Posterior vena cava (tissue), 2 donors: Measurements from ENCODE around the gene PRKAR1B. TPM values are rescaled to one million over a fixed set of nuclear protein-coding genes. Genes with fewer than 3 reads are reported as not detected.

ENCODE experiments used
- DNase-seq: peaks from one replicate; pipeline ENCODE4 v3.0.0-alpha.2; 2020; ENCODE audit warnings: low spot score
- intact Hi-C, 2 donors: fragments of 100-400 bp; cut with DNase I; formaldehyde crosslinking; loops; one replicate each; pipeline versions ENCODE4 v1.14.1 to v1.14.2; 2022 to 2023
- total RNA-seq, 2 donors: library from RNA; stranded (reverse); fragmentation: NEBNext Ultra II Directional; extraction: Animal tissue kit (Norgen Biotek cat#: 25700); gene quantifications; one replicate each; pipeline ENCODE4 v1.2.1, GENCODE V29; 2021
- donor health status: DM: yes; HTN: yes; CAD: no.
- donor health status: DM: yes; HTN: yes; CAD: no.

Gene PRKAR1B
- total RNA-seq, 2 donors from 2014 or later, result 10.1 TPM

DNA sequence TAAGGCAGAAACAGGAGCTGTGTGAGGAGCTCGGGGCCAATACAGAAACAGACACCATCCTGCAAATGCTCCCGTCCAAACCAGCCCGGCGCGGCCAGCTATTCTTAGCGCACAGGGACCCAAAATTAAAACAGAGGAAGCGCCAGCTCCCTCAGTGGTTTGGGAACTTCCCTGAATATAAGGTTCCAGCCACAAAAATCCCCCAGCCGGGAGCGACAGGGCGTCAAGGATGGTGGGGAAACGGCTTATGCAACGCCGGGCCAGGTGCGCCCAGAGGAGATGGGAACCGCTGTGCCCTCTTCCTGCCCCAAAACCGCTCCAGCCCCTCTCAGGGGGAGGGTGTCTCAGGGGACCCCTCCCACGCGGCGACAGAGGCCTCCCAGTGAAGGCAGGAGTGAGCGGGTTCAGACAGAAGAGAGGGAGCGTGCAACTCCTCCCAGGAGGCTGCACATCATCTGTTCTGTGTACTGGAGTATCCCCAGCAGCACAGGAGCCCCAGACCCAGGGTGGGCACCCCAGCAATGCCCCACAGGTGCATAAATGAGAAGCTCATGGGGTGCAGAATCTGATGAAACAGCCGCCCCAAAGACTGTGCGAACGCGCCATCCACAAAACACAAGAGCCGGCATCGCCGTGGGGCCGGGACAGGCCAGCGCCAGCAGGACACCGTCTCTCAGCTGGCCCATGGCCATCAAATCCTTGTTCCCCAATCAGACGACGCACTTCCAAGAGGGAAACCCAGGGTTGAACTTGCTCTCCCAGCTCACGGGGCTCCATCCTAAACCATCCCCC is 133.6 kb downstream of the PRKAR1B start:
- DNase-seq, result no peak
- intact Hi-C loops, result loop anchor here in 1 of 2 donors (2.0 kb wide), 1 partner anchor 71 kb away; no protein-coding TSS in a partner anchor

DNA sequence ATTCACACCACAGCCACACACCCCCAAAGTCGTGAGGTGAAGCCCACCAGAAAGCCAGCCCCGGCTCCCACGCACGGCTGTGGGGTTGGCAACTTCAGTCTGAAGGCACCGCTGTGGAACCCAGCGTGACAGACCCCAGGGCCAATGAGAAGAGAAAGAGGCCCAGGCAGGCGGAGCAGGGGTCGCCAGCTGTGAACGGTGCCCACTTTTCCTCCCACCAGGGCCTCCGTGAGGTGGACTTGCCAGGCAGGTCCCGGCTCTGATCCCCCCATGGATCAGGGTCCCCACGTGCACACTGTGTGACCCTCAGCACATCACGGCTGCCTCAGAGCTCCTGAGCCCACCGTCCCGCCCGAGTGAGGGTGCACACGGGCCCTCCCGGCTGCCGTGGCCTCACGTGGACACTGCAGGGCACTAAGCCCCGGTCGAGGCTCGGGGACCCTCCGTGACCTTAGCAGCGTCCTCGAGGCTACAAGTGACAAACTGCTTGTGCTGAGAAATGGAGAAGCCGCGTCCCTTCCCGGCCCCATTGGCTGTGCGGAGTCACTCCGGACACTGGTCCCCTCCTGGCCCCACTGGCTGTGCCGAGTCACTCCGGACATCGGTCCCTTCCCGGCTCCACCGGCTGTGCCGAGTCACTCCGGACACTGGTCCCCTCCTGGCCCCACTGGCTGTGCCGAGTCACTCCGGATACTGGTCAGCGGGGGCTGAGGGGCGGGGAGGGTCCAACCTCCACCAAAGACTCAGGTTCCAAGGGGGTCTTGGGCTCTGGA is 135.0 kb downstream of the PRKAR1B start:
- intact Hi-C loops, result loop anchor here in 1 of 2 donors (2.0 kb wide), 1 partner anchor 73 kb away; no protein-coding TSS in a partner anchor
- no peak for DNase-seq

DNA sequence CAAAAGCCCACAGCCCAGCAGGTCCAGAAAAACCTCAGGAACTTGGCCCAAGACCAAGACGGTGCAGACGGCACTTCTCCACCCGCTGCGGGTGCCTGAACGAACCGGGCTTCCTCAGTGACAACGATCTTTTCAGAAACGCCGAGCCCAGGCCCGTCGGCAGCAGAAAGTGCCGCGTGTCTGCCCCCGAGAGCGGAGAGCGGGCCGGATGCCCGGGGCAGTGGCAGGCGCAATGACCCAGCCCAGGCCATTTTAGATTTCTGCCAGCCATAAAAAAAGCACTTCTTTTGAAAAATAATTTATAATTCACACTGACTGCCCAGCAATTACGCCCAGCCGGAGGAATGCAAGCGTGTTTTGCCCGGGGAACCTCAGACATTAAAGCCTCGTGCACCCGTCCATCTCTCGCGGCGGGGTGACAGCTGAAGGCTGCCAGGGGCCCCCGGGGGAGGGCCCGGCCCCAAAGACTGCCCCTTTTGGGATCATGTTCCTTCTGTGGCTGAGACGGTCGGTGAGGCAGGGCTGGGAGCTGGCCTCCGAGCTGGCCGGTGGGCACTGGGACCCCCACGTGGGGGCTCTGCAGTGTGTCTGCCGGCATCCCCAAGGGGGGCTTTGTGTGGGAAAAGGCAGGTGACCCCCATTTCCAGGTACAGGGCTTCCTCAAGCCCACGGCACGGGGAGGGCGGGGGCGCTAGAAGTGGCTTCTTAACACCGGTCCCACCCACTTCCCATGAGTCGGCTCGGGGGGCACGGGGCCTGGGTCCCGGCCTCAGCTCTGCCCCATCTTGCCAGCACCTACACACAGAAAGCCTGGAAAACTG is 136.1 kb downstream of the PRKAR1B start:
- intact Hi-C loops, result no loop called here

DNA sequence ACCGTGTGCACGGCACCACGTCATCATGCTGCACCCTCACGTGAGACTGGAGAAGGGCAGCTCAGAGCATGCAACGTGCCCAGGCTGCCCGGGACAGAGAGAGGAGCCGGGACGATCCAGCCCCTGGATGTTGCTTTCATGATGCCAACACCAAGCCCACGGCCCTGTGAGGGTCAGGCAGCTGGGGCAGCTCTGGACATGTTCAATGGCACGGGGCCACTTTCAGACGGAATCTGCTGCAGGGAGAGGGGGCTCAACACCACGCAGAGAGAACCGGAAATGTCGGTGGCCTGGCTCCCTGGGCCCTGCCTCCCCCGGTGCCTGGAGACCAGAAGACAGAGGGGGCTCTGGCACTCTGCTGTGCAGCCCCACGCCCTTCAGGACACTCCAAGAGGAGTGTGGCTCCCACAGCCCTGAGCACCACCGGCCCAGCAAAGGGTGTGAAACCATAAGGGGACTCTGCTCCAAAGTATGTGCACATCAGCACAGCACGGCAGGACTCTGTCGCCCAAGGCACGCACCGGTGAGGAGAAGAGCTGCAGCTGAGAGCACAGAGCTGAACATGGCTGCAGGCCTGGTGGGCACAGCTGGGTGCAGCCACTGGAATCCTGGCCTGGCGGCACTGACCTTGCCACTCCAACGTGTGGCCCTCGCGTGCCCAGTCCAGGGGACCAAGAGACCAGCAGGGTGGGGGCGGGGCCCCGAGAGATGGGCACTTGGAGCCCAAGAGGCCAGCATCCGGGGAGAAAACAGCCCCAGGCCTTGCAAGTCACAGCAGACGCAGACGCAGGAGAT is 137.1 kb downstream of the PRKAR1B start:
- intact Hi-C loops, result no loop called here

More for the DNA sequence above, 136.1 kb downstream of the PRKAR1B start:
- no peak for DNase-seq

DNA sequence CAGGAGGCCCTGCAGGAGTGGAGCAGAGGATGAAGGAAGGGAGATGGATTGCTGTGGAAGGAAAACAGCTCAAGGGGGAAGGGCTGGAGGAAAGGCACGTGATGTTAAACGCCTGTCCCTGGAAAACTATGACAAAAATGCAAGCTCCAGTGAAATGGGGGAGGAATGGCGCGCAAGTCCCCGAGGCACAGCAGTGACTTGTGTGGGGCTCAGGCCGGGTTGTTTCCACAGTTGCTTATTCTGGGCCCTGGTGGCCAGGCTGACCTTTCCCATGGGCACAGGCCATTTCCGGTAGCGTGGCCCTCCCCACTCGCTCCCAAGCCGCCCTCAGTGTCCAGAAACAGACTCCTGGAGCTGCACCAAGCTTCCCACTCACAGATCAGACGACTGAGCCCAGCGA is 139.3 kb downstream of the PRKAR1B start:
- intact Hi-C loops, result no loop called here
- DNase-seq, result no peak

More for the DNA sequence above, 137.1 kb downstream of the PRKAR1B start:
- no peak for DNase-seq

DNA sequence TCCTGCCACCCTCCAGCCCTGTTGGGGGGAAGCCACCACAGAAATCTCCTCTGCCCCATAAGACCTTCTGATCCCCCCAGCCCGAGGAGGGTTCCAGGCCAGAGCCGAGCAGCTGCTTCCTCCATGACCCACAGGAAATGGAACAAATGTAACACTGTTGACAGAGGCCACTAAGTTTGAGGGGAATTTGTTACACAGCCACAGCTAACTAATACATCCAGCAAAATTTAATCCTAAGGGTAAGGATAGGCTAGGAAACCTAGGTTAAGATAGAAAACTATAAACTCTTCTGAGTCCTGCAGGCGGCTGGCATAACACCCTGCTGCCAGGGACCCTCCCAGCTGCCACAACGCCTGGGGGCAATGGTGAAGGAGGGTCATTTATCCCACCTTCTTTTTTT is 140.6 kb downstream of the PRKAR1B start:
- intact Hi-C loops, result no loop called here
- no peak for DNase-seq

DNA sequence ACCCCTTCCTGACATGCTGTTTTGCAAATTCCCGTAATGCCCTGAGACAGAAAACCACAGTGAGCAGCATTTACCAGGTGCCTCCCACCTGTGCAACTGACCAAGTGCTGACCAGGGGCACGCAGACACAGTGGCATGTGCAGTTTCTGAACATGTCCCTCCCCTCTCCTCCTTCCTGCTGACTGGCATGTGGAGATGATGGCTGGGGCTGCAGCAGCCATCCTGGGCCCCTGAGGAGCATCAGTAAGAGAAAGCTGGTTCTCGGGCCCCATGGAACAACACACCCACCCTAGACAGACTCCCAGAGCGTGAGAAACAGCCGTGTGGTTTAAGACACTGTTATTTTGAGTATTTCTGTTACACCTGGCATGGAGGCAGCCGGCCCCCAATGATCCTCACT is 141.2 kb downstream of the PRKAR1B start:
- intact Hi-C loops, result no loop called here
- no peak for DNase-seq

DNA sequence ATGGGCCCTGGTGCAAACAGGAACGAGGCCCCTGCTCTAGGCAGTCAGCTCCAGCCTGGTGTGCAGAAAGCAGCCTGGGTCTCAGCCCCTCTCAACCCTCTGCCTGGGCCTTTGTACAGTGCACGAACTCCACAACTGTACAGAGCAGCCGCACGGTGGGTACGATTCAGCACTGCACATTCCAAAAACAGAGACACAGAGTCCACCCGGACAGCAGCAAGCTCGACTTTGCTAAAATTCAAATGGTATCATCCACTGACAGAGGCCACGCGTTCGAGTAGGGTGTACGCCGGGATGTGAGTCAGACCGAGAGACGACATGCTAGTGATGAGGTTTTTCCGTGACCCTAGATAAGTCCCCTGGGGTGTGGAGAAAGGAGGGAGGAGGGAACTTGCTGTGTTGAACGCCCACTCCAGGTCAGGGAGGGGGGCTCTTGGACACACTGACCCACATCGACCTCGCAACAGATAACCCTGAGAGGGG is 141.8 kb downstream of the PRKAR1B start:
- intact Hi-C loops, result no loop called here
- no peak for DNase-seq

DNA sequence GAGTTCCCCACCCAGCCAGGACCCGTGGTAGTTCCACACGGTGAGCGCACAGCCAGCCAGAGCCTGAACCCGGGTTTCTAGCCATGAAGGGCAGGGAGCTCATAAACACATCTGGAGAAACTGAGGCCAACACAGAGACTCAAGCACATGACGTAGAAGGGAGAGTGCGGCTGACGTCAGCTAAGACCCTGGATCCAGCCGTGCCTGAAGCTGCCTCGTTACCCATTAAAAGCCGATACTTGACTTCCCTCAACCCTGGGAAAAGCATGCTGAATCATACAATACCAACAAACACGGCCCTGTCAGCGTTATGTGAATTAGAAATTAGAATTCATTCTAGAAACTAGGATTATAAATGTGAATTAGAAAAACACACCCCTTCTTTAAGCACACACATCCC is 142.3 kb downstream of the PRKAR1B start:
- no peak for DNase-seq

DNA sequence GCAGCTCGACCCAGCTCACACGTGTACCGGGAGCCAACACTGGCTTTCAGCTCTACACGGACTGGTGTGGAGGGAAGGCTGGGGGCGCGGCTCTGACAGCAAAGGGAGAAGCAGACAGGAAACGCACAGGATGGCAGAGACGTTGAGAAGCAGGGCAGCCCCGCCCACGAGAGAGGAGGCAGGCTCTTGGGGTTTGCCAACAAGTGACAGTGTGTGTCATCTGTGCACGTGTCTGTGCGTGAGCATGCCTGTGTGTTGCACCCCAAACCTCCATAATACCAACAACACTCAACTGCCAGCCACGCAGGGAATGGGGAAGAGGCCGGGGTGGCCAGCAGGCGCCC is 143.0 kb downstream of the PRKAR1B start:
- intact Hi-C loops, result no loop called here
- DNase-seq, result peak; percentile 84

More for the DNA sequence above, 142.3 kb downstream of the PRKAR1B start:
- intact Hi-C loops, result no loop called here

DNA sequence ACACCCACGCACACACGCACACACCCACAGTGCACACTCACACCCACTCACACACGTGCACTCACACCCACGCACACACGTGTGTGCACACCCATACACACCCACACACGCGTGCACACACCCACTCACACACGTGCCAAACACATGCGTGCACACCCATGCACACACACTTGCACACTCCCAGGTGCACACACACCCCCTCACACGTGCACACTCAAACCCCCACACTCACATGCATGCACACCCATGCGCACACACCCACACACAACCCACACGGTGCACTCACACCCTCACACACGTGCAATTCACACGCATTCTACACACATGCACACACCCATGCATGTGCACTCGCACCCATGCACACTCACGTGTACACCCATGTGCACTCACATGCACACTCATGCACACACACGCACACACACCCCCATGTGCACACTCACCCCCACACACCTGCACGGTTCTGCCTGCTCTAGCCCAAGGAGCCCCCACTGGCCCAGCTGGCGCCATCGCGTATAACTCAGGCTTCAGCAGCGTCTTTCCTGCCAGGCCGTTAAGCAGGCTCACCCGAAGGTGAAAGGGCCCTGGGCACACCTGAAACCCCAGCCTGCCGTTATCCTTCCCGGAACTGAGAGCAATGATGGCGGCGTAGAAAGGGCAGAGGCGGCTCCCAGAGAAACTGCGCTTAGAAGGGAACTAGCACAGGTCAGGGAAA is 143.5 kb downstream of the PRKAR1B start:
- DNase-seq, result no peak
- intact Hi-C loops, result no loop called here

DNA sequence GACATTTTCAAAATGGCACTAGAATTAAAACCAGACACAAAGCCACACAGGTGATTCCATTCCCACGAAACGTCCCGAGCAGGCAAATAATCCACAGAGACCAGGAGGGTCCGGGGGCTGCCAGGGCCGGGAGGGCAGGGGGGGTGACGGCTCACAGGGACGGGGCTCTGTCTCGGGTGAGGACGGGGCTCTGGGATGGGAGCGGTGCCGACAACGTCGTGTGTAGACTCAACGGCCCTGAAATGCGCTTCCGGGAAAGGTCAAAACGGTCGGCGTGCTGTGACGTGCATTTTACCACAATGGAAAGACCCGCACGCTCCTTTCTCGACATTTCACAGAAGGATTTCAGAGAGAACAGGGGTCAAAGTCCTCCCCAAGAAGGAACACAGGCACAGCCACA is 144.2 kb downstream of the PRKAR1B start:
- intact Hi-C loops, result no loop called here
- DNase-seq, result no peak

DNA sequence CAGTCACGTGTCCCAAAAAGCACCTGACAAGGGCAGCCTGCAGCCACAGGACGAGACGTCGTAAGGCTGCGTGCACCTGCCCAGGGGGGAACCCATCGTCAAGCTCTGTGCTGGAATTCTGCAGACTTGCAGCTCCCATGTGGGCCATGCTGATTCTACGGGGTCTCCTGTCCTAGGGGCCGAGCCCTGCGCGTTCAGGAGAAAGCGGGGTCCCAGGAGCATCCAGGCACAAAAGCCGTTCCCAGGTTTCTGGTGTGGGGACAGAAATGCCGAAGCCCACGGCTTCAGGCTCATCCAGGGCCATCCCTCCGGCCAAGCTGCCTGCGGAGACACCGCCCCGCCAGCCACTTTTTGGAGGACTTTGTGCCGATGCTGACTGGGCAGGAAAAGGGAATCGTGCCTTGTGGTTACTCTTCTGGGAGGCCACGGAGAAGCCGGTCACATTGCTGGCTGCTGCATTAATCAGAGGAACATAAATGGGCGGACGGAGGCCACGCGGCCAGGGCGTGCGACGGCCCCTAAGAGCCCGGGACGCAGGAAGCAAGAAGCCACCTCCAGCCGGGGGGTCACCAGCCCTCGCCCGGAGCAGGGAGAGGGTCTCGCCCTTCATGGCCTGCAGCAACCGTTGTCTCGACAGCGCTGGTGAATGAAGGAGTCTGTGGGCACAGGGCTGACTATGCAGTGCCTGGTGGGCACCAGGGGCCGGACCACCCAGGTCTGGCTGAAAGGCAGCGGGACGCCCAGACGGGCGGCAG is 144.8 kb downstream of the PRKAR1B start:
- no peak for DNase-seq
- intact Hi-C loops, result no loop called here

DNA sequence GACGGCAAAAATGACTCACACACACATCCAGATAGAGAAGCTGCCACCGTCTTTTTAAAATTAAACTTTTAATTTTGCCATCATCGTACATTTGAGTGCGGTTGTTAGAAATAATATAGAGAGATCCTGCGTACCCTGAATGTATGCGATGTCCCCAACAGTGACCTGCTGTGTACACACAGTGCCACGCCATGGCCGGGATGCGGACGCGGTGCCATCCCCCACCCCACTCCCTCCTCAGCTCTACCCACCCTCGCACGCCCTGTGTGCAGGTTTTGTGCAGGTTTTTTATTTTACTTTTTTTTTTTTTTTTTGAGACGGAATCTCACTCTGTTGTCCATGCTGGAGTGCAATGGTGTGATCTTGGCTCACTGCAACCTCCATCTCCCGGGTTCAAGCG is 148.7 kb downstream of the PRKAR1B start:
- intact Hi-C loops, result no loop called here
- DNase-seq, result no peak

DNA sequence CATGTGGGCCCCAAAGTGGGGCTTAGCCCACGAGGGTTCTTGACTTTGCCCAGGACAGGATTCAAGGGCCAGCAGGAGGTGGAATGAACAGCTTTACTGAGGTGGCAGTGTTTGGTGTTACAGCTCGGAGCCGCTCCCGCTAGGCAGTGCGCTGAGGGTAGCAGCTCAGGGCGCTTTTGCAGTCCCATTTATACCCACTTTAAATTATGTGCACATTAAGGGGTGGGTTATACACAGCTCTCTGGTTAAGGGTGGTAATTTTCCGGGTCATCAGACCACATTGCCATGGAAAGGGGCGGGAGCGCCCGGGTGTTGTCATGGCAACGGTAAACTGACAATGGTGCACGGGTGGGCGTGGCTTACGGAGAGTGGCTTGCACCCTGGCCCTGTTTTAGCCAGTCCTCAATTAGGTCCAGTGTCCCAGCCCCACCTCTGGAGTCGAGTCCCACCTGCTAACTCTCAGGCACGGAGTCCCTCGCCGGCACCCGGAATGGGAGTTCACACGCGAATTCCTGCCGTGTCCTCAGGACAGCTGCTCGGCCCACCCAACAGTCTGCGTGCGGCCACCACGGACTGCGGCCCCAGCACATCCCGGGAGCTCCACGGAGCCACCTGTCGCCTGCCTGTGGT is 149.2 kb downstream of the PRKAR1B start:
- DNase-seq, result no peak
- intact Hi-C loops, result no loop called here

DNA sequence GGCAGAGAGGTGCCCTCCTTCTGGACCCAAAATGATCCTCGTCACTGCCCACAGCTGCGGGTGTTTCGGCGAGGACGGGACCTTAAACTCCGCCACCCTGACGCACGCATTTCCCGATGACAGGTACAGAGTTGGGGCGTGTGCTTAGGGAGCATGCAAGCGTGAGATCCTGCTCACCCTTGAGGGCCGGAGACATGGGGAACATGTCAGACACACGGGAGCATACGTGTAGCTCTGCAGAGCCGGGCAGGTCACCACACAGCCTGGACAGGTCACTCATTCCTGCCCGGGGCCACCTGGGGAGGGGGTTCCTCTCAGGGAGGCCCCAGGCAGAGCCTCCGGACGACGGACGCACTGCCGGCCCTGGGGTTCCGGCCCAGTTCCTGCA is 149.8 kb downstream of the PRKAR1B start:
- no peak for DNase-seq
- intact Hi-C loops, result no loop called here
